Dermis lymphatic vessel endothelial cell (primary cell): Measurements from ENCODE around the gene RHBDD2. TPM values are rescaled to one million over a fixed set of nuclear protein-coding genes. Genes with fewer than 3 reads are reported as not detected.

Experiments used
- total RNA-seq: library from RNA; depleted of rRNA; stranded (reverse); fragments of >200 nt; gene quantifications from 2 replicates; pipeline ENCODE4 v1.2.1, GENCODE V29; 2014

The RHBDD2 gene
- 11.1 and 13.9 TPM in 2 replicates for total RNA-seq

GRCh38 chr7:75878769-75879611 is at the start of gene RHBDD2:
TSS of gene RHBDD2 (plus strand) at chr7:75879034. CDS start at chr7:75879083, 49 bp downstream.

GRCh38 chr7:75914655-75915415 is 36.0 kb downstream of the RHBDD2 start, which contains the start of gene POR:
TSS of gene POR (plus strand) at chr7:75915155. CDS start at chr7:75954002, 38,847 bp downstream.

Other genes with a start within 250 kb of the RHBDD2 start
- 25.5 and 27.0 TPM in 2 replicates for gene HIP1, start 140.1 kb upstream of the RHBDD2 start, total RNA-seq
- gene CCL26, start 106.8 kb upstream of the RHBDD2 start, total RNA-seq = not detected in 2 replicates
- gene CCL24, start 65.2 kb upstream of the RHBDD2 start, total RNA-seq = not detected in 2 replicates
- gene POR, start 36.1 kb downstream of the RHBDD2 start, total RNA-seq = 90.2 and 95.1 TPM in 2 replicates
- gene TMEM120A, start 115.6 kb downstream of the RHBDD2 start, total RNA-seq = 52.0 and 106 TPM in 2 replicates
- 21.7 and 25.4 TPM in 2 replicates for gene STYXL1, start 169.0 kb downstream of the RHBDD2 start, total RNA-seq
- 26.8 and 29.4 TPM in 2 replicates for gene MDH2, start 169.1 kb downstream of the RHBDD2 start, total RNA-seq